Common myeloid progenitor, CD34-positive (primary cell): Measurements from ENCODE around the gene MKKS.

Experiments used
- CTCF ChIA-PET: fragments of 350-600 bp; sonication (Branson Sonifier 250); formaldehyde crosslinking; loops from one replicate; lab custom pipeline; 2021; ENCODE audit warnings: antibody characterized with exemption; lab: Charles Lee
- POLR2A ChIA-PET: fragments of 350-600 bp; sonication (Branson Sonifier 250); formaldehyde crosslinking; loops from one replicate; lab custom pipeline; 2021; ENCODE audit warnings: antibody characterized with exemption; lab: Charles Lee
- DNase-seq, 3 donors: peaks; one replicate each; pipeline versions ENCODE4 v3.0.0 to v3.0.0-alpha.2; 2013
- H3K27ac ChIP-seq, 2 experiments: 1 replicate in 1 of 2; 2 replicates in 1 of 2; pipeline ENCODE4 v1.7.0; 2013; ENCODE audit warnings: inconsistent platforms in 2 of 2, low read length in 2 of 2, mild to moderate bottlenecking in 2 of 2, low read depth in 1 of 2, moderate library complexity in 1 of 2; ENCODE audit not compliant: severe bottlenecking in 2 of 2, insufficient read depth in 1 of 2, poor library complexity in 1 of 2
- H3K27me3 ChIP-seq, 5 experiments: replicated peaks in 2 of 5; 1 replicate in 3 of 5; 2 replicates in 2 of 5; pipeline versions ENCODE4 v1.6.1 to v1.7.0; 2013; ENCODE audit warnings: low read length in 4 of 5, mild to moderate bottlenecking in 2 of 5, moderate library complexity in 2 of 5, inconsistent platforms in 1 of 5; ENCODE audit not compliant: insufficient read depth in 5 of 5, control insufficient read depth in 4 of 5
- H3K36me3 ChIP-seq, 4 experiments: 1 replicate in 2 of 4; 2 replicates in 2 of 4; pipeline versions ENCODE4 v1.6.1 to v1.7.0; 2013; ENCODE audit warnings: low read length in 3 of 4, control low read depth in 1 of 4, mild to moderate bottlenecking in 1 of 4; ENCODE audit not compliant: control insufficient read depth in 4 of 4, insufficient read depth in 4 of 4
- H3K4me1 ChIP-seq, 4 experiments: 1 replicate in 3 of 4; 2 replicates in 1 of 4; pipeline versions ENCODE4 v1.6.1 to v1.7.1; 2013; ENCODE audit warnings: low read length in 3 of 4, mild to moderate bottlenecking in 3 of 4, control low read depth in 1 of 4, inconsistent platforms in 1 of 4, moderate library complexity in 1 of 4; ENCODE audit not compliant: control insufficient read depth in 4 of 4, insufficient read depth in 4 of 4; ENCODE audit errors: control extremely low read depth in 1 of 4
- H3K4me3 ChIP-seq, 7 experiments: 1 replicate in 4 of 7; 2 replicates in 3 of 7; pipeline versions ENCODE4 v1.5.1 to v1.7.0; 2013; ENCODE audit warnings: mild to moderate bottlenecking in 7 of 7, low read length in 6 of 7, moderate library complexity in 6 of 7, inconsistent platforms in 2 of 7, low read depth in 2 of 7, control low read depth in 1 of 7; ENCODE audit not compliant: insufficient read depth in 4 of 7, control insufficient read depth in 1 of 7; ENCODE audit errors: extremely low read depth in 1 of 7
- H3K9me3 ChIP-seq, 5 experiments: 1 replicate in 4 of 5; 2 replicates in 1 of 5; pipeline versions ENCODE4 v1.6.1 to v1.7.1; 2013; ENCODE audit warnings: low read length in 4 of 5, mild to moderate bottlenecking in 2 of 5, inconsistent platforms in 1 of 5, low read depth in 1 of 5, moderate library complexity in 1 of 5; ENCODE audit not compliant: control insufficient read depth in 4 of 5, insufficient read depth in 2 of 5; ENCODE audit errors: control extremely low read depth in 1 of 5
- WGBS: methylation state at CpG from one replicate; pipeline ENCODE4 v1.1.5; 2013; ENCODE audit not compliant: insufficient coverage; 5-methylcytosine and 5-hydroxymethylcytosine counted together

The MKKS gene

GRCh38 chr20:10368702-10369041 is 65.3 kb downstream of the MKKS start:
- Histone ChIP-seq H3K27ac (no peak overlapping the region), H3K36me3 (no peaks in the 10 kb centered on the region), H3K4me1 (no peaks in the 10 kb centered on the region), H3K27me3 (peaks cover 0 to 1% (median 0%) of the 10 kb centered on the region in 5 experiments), H3K4me3 (no peak overlapping the region), H3K9me3 (peaks cover 0 to 5% (median 0%) of the 10 kb centered on the region in 5 experiments)
- no peak for DNase-seq
- 100% methylated on average over 2 of the region's 3 CpGs for WGBS
- CTCF ChIA-PET: no interaction called here
- POLR2A ChIA-PET: no interaction called here

GRCh38 chr20:10367943-10368701 is 65.9 kb downstream of the MKKS start:
- 96% methylated on average over 7 of the region's 12 CpGs for WGBS
- Histone ChIP-seq H3K4me3 (no peak overlapping the region), H3K27me3 (peaks cover 0 to 1% (median 0%) of the 10 kb centered on the region in 5 experiments), H3K27ac (no peak overlapping the region), H3K4me1 (no peaks in the 10 kb centered on the region), H3K36me3 (no peaks in the 10 kb centered on the region), H3K9me3 (peaks cover 0 to under 1% (median 0%) of the 10 kb centered on the region in 5 experiments)
- POLR2A ChIA-PET: no interaction called here
- CTCF ChIA-PET: no interaction called here
- no peak for DNase-seq

- no peaks in the 10 kb centered on the region for H3K36me3 ChIP-seq
- no peak for DNase-seq
- no peak overlapping the region for H3K27ac ChIP-seq
- no peak overlapping the region for H3K4me3 ChIP-seq
- CTCF ChIA-PET: no interaction called here
- H3K9me3 ChIP-seq: no peaks in the 10 kb centered on the region
- POLR2A ChIA-PET: no interaction called here
- peaks cover 0 to 1% (median 0%) of the 10 kb centered on the region in 5 experiments for H3K27me3 ChIP-seq
- H3K4me1 ChIP-seq: no peaks in the 10 kb centered on the region
These were observed 66.4 kb downstream of the MKKS start for GRCh38 chr20:10367693-10367942.

- H3K27me3 ChIP-seq: peaks cover 0 to 1% (median 0%) of the 10 kb centered on the region in 5 experiments
- no peaks in the 10 kb centered on the region for H3K9me3 ChIP-seq
- no peaks in the 10 kb centered on the region for H3K4me1 ChIP-seq
- ChIA-PET CTCF (no interaction called here), POLR2A (no interaction called here)
- H3K4me3 ChIP-seq: no peak overlapping the region
- no peaks in the 10 kb centered on the region for H3K36me3 ChIP-seq
- no peak overlapping the region for H3K27ac ChIP-seq
- 93% methylated on average over 2 of the region's 4 CpGs for WGBS
- DNase-seq: no peak
These were observed 66.9 kb downstream of the MKKS start for GRCh38 chr20:10366898-10367692.

- Histone ChIP-seq H3K4me3 (no peak overlapping the region), H3K27ac (no peak overlapping the region), H3K36me3 (no peaks in the 10 kb centered on the region), H3K4me1 (no peaks in the 10 kb centered on the region), H3K9me3 (no peaks in the 10 kb centered on the region), H3K27me3 (peaks cover 0 to 1% (median 0%) of the 10 kb centered on the region in 5 experiments)
- WGBS: 100% methylated on average over 1 of the region's 1 CpG
- POLR2A ChIA-PET: no interaction called here
- no peak for DNase-seq
- CTCF ChIA-PET: interaction anchor here (0.5 kb wide), 1 partner anchor 1075 kb away, joined by 3 read pairs; no protein-coding TSS in a partner anchor
These were observed 71.3 kb downstream of the MKKS start for GRCh38 chr20:10362674-10363073.

- Histone ChIP-seq H3K9me3 (peaks cover 0 to 10% (median 0%) of the 10 kb centered on the region in 5 experiments), H3K36me3 (no peaks in the 10 kb centered on the region), H3K4me1 (no peaks in the 10 kb centered on the region), H3K27ac (no peak overlapping the region), H3K4me3 (no peak overlapping the region), H3K27me3 (no peaks in the 10 kb centered on the region)
- WGBS: 89% methylated on average over 1 of the region's 1 CpG
- DNase-seq: no peak
- POLR2A ChIA-PET: no interaction called here
- CTCF ChIA-PET: no interaction called here
These were observed 73.1 kb downstream of the MKKS start for GRCh38 chr20:10360878-10361277.

- no peak overlapping the region for H3K27ac ChIP-seq
- ChIA-PET CTCF (no interaction called here), POLR2A (no interaction called here)
- no peak overlapping the region for H3K4me3 ChIP-seq
- no peaks in the 10 kb centered on the region for H3K27me3 ChIP-seq
- no peaks in the 10 kb centered on the region for H3K4me1 ChIP-seq
- H3K9me3 ChIP-seq: peaks cover 0 to 10% (median 0%) of the 10 kb centered on the region in 5 experiments
- no peaks in the 10 kb centered on the region for H3K36me3 ChIP-seq
- no peak for DNase-seq
- no CpG with 5 or more reads among the region's 2 CpGs for WGBS
These were observed 74.4 kb downstream of the MKKS start for GRCh38 chr20:10359621-10360040.
